ENCODE data around the gene TRIM17.

Gene TRIM17

DNA sequence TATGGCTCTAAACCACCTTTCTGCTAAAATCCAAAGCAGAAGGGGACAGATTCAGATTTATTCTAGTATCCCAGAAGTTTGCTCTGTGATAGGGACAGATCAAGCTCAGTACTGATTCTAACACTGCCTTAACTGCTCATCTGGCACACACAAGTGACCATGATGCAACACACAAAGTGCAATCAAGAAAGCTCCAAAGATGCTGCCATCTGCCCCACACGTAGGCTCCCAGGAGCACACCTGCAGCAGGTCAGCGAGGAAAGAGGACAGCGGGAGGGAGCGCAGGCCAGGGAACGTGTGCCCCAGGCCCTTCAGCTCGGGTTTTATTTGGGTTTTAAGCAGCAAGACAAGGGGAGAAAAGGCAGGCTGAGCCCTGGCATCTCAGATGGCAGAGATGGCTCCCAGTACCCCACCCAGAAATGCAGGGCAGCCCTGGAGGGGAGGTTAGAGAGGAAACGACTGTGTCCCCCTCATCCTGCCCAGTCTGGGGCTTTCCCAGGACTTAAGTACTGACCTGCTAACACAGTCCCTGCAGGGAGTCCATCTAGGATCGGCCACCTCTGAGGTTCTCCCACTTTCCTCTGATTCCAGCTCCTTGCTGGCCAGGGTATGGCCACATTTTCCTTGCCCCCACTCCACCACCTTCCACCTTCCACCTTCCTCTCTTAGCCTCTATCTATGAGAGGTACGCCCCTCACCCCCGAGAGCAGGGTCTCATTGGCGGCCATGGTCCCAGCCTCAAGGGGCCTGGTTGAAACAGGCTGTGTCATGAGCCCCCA is 11.3 kb downstream of the TRIM17 start:
- TF ChIP-seq POU2F2 (IDR thresholded peaks at IDR 0.05; ENCODE audit: low read depth, low read length), result no peak
- TF ChIP-seq SPI1 (IDR thresholded peaks at IDR 0.05; ENCODE audit: low read depth, low read length), result no peak
- no peak for TF ChIP-seq TAF1 (IDR thresholded peaks at IDR 0.05; ENCODE audit: low read depth, low read length)
- no peak for TF ChIP-seq POLR2A (IDR thresholded peaks at IDR 0.05; ENCODE audit: low read depth, low read length)
- TF ChIP-seq PAX5 (IDR thresholded peaks at IDR 0.05; ENCODE audit: insufficient read depth, low read length, severe bottlenecking), result no peak
- TF ChIP-seq POLR2AphosphoS5 (IDR thresholded peaks at IDR 0.05; ENCODE audit: low read depth, low read length), result no peak
- no peak for DNase-seq (ENCODE audit: insufficient read length, low spot score)
- FAIRE-seq, result no peak

DNA sequence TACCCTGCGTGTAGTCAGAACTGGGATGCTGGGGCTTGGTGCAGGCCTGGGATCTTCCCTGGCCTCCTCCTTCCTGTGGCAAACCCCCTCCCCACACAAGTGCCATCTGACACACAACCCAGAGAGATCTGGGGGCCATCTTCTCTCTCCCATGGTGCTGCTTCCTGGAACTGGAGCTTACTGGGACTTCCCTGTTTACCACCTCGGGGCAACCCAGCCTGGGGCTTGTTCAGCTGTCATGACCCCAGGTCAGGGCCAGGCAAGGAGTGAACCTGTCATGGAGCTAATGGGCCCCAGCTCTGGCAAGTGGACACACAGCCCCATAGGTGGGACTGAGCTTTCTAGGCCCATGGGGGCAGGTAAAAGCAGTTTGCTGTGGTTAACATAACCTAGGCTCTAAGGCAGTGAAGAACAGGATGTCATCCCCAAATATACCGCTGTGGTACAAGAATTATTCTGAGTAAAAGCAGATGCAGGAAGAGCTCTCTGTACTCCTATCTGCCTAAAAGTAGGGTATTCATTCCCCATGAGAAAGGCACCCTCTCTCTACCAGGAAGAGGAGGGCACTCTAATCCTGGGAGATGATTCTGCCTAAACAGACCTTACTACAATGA is 12.4 kb downstream of the TRIM17 start:
- FAIRE-seq, result no peak
- DNase-seq (ENCODE audit: insufficient read length, low spot score), result no peak
- TF ChIP-seq TAF1 (IDR thresholded peaks at IDR 0.05; ENCODE audit: low read depth, low read length) (no peak), POU2F2 (IDR thresholded peaks at IDR 0.05; ENCODE audit: low read depth, low read length) (no peak), SPI1 (IDR thresholded peaks at IDR 0.05; ENCODE audit: low read depth, low read length) (no peak), POLR2AphosphoS5 (IDR thresholded peaks at IDR 0.05; ENCODE audit: low read depth, low read length) (no peak), PAX5 (IDR thresholded peaks at IDR 0.05; ENCODE audit: insufficient read depth, low read length, severe bottlenecking) (no peak), POLR2A (IDR thresholded peaks at IDR 0.05; ENCODE audit: low read depth, low read length) (no peak)

DNA sequence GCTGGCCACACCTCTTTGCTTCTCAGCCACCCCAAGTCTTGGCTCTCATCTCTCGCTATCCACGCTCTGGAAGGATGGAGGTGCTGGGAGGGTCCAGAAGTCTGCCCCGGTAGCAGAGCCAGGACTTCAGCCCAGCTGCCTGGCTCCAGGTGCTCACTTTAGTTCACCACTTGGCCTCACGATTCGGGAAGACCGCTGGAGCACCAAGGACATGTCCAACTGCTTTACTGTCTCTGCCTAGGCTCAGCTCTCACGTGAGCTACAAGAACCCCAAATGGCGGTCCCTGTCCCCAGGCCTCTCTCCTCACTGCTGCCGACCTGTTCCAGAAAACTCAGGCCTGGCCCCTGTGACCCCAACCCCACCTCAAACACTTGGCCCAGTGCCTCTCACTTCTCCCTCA is 13.4 kb downstream of the TRIM17 start:
- no peak for TF ChIP-seq TAF1 (IDR thresholded peaks at IDR 0.05; ENCODE audit: low read depth, low read length)
- no peak for TF ChIP-seq SPI1 (IDR thresholded peaks at IDR 0.05; ENCODE audit: low read depth, low read length)
- no peak for TF ChIP-seq PAX5 (IDR thresholded peaks at IDR 0.05; ENCODE audit: insufficient read depth, low read length, severe bottlenecking)
- TF ChIP-seq POLR2AphosphoS5 (IDR thresholded peaks at IDR 0.05; ENCODE audit: low read depth, low read length), result no peak
- no peak for TF ChIP-seq POU2F2 (IDR thresholded peaks at IDR 0.05; ENCODE audit: low read depth, low read length)
- no peak for TF ChIP-seq POLR2A (IDR thresholded peaks at IDR 0.05; ENCODE audit: low read depth, low read length)
- DNase-seq (ENCODE audit: insufficient read length, low spot score) (no peak), FAIRE-seq (no peak)

DNA sequence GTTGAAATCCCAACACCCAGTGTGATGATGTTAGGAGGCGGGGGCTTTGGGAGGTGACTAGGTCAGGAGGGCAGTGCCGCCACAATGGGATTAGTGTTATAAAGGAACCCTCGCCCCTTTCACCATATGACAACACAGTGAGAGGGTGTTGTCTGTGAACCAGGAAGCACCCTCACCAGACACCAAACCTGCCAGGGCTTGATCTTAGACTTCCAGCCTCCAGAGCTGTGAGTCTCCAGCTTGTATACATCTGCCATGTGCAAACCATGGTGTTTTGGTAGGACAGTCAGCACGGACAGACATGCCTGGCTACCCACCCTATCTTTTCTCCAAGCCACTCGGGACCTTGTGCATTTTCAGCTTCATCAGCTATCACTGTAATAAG is 14.0 kb downstream of the TRIM17 start:
- no peak for DNase-seq (ENCODE audit: insufficient read length, low spot score)
- no peak for FAIRE-seq
- TF ChIP-seq POLR2AphosphoS5 (IDR thresholded peaks at IDR 0.05; ENCODE audit: low read depth, low read length) (peak; percentile 23; the same call in 1 of the 2 replicates), SPI1 (IDR thresholded peaks at IDR 0.05; ENCODE audit: low read depth, low read length) (no peak)

DNA sequence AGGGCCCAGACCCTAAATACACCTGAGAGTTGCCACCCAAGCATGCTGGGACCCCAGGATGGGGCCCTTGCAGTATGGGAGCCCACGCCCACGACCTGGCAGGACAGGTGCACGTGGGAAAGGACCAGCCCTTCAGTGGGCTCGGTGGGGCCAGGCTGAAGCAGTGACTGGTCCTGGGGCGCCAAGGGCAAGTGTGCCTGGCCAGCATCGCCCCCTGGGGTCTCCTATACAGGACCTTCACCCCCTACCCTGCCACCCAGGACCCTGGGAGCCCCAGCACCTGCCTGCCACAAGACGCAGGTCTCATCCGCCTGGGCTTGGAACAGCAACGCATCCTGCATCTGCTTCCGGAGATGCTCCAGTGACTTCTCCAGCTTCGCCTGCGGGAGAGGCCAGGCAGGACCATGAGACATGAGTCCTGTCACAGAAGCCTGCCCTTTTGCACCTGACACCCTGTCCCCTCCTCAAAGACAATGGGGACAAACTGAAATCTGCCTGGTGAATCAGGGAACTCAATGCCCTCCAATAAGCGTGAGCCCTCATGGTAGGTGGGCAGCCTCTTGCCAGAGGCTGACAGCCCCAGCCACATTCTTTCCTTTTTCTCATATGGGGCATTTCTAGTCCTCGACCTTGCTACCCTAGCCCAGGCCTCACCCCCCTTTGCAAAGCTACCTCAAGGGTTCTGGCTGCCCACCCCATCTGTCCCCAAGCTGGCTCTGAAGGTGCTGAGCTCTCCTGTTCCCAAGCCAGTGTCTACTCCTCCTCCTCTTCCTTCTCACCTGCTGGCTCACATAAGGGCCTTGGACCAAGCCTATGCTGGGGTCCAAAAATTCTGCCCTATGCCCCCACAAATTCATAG is 14.7 kb downstream of the TRIM17 start:
- TF ChIP-seq POLR2A (IDR thresholded peaks at IDR 0.05; ENCODE audit: low read depth, low read length) (0 out of 2 replicates have a peak, but pooled peaks have one; percentile 23), TAF1 (IDR thresholded peaks at IDR 0.05; ENCODE audit: low read depth, low read length) (no peak)
- FAIRE-seq (no peak), DNase-seq (ENCODE audit: insufficient read length, low spot score) (no peak)

DNA sequence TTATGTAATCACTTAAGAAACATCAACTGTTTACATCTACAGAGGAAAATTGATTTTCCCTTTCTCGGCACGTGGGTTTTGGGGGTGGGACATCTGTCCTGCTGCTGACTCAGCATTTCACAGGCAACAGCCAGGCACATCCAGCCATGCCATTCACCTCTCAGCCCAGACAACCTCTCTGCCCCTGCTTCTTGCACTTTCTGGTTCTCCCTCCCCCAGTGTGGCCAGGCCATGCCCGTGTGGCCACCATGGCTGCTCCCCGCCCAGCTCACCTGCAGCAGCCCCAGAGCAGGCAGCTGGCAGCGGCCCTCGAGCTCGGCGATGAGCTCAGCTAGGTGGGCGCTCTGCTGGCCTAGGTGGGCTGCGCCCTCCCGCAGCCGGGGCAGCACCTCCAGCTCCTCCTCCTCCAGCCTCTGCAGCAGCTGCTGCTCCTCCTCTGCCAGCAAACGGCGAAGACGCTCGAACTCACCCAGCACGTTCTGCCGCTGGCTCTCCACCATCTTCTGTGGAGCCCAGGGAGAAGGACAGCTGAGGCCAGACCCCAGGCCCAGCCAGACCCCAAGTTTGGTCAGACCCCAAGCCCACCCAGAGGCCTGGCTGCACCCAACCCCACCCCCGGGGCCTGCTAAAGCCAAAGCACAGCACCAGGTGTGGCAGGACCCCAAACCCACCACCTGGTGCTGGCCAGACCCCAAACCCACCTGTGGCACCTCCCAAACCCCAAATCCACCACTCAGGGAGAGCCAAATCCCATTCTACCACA is 15.8 kb downstream of the TRIM17 start:
- no peak for DNase-seq (ENCODE audit: insufficient read length, low spot score)
- TF ChIP-seq TAF1 (IDR thresholded peaks at IDR 0.05; ENCODE audit: low read depth, low read length) (no peak), PAX5 (IDR thresholded peaks at IDR 0.05; ENCODE audit: insufficient read depth, low read length, severe bottlenecking) (no peak), SPI1 (IDR thresholded peaks at IDR 0.05; ENCODE audit: low read depth, low read length) (no peak), POU2F2 (IDR thresholded peaks at IDR 0.05; ENCODE audit: low read depth, low read length) (no peak), POLR2A (IDR thresholded peaks at IDR 0.05; ENCODE audit: low read depth, low read length) (no peak)
- no peak for FAIRE-seq

DNA sequence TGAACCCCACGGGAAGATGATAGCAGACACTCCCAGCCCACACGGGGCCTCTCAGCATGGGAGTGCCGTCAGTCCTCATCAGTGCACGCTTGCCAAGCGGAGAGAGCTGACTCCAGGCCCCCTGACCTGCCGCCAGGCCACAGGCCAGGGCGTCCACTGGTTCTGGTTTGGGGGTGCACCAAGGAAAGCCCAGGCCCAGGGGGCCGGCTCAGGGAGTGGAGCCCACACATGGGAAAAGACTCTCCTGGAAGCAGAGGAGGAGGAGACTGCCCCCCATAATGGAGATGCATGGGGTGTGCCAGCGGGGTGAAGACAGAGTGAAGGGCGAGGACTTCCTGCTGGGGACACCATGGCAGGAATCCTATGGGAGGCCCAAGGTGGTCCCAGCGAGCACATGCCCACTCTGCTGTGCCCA is 16.4 kb downstream of the TRIM17 start:
- DNase-seq (ENCODE audit: insufficient read length, low spot score) (no peak), FAIRE-seq (no peak)
- TF ChIP-seq PAX5 (IDR thresholded peaks at IDR 0.05; ENCODE audit: insufficient read depth, low read length, severe bottlenecking) (no peak), SPI1 (IDR thresholded peaks at IDR 0.05; ENCODE audit: low read depth, low read length) (no peak), POLR2AphosphoS5 (IDR thresholded peaks at IDR 0.05; ENCODE audit: low read depth, low read length) (no peak), TAF1 (IDR thresholded peaks at IDR 0.05; ENCODE audit: low read depth, low read length) (no peak), POLR2A (IDR thresholded peaks at IDR 0.05; ENCODE audit: low read depth, low read length) (no peak), POU2F2 (IDR thresholded peaks at IDR 0.05; ENCODE audit: low read depth, low read length) (no peak)

DNA sequence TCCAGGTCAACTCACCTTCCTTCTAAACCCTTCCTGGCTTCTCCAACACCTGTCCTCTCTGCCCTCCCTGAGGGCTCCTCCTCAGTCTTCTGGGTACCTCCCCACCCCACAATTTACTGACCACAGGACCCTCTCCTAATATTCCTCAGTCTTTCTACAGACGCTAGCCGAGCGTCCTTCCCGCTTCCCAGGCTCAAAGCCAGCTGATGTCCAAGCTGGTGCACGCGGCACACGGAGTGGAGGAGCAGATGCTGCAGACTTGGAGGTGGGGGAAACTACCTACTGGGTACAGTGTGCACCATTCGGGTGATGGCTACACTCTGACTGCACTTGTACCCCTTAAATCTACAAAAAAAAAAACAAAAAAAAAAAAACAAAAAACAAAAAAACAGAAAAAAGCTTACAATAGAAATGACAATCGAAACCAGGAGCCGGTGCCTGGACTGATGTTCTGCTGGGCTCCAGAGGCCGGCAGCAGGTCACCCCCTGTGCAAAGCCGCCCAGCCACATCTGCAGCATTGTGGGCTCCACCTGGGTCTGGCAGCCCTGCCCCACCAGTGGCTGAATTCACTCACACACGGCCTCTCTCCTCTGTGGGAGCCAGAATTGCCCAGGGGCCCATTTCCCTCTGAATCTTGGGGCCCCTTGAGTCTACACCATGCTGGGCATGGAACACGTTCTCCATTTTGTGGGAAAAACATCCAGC is 17.0 kb downstream of the TRIM17 start:
- FAIRE-seq (no peak), DNase-seq (ENCODE audit: insufficient read length, low spot score) (no peak)
- TF ChIP-seq PAX5 (IDR thresholded peaks at IDR 0.05; ENCODE audit: insufficient read depth, low read length, severe bottlenecking) (no peak), SPI1 (IDR thresholded peaks at IDR 0.05; ENCODE audit: low read depth, low read length) (no peak), TAF1 (IDR thresholded peaks at IDR 0.05; ENCODE audit: low read depth, low read length) (no peak), POLR2AphosphoS5 (IDR thresholded peaks at IDR 0.05; ENCODE audit: low read depth, low read length) (no peak), POU2F2 (IDR thresholded peaks at IDR 0.05; ENCODE audit: low read depth, low read length) (no peak), POLR2A (IDR thresholded peaks at IDR 0.05; ENCODE audit: low read depth, low read length) (no peak)

Data from GM12891 (cell line).